Activated CD4-positive, alpha-beta T cell treated with anti-CD3 and anti-CD28 coated beads for 36 hours (primary cell): ENCODE results near the gene ADAP1. TPM values are rescaled to one million over a fixed set of nuclear protein-coding genes. Genes with fewer than 3 reads are reported as not detected.
A peak's percentile ranks its signal among the peaks of the same experiment; 100 is the strongest.

ENCODE experiments used
- ATAC-seq: fragments of 200-7000 bp; cut with Tn5 transposase; one replicate; pipeline ENCODE4 v1.10.0; 2021; ENCODE audit warnings: mild to moderate bottlenecking, moderate library complexity
- CTCF ChIA-PET: fragments of 350-600 bp; sonication (Branson Sonifier 250); formaldehyde crosslinking; loops from one replicate; lab custom pipeline; 2021; ENCODE audit warnings: antibody characterized with exemption; lab: Charles Lee
- POLR2A ChIA-PET: fragments of 350-600 bp; sonication (Branson Sonifier 250); formaldehyde crosslinking; loops from one replicate; lab custom pipeline; 2021; ENCODE audit warnings: antibody characterized with exemption, inconsistent platforms; lab: Charles Lee
- DNase-seq: peaks from one replicate; pipeline ENCODE4 v3.0.0-alpha.2; 2020
- H3K27ac Mint-ChIP-seq: one replicate; pipeline ENCODE4 v1.8.0; 2021; ENCODE audit warnings: mixed read lengths
- H3K27me3 Mint-ChIP-seq: one replicate; pipeline ENCODE4 v1.8.0; 2021; ENCODE audit warnings: mixed read lengths
- H3K36me3 Mint-ChIP-seq: one replicate; pipeline ENCODE4 v1.8.0; 2021; ENCODE audit warnings: low read depth, mixed read lengths
- H3K4me1 Mint-ChIP-seq: one replicate; pipeline ENCODE4 v1.8.0; 2021; ENCODE audit warnings: mixed read lengths
- H3K4me3 Mint-ChIP-seq: one replicate; pipeline ENCODE4 v1.8.0; 2021; ENCODE audit warnings: mild to moderate bottlenecking, moderate library complexity, mixed read lengths
- H3K9me3 Mint-ChIP-seq: one replicate; pipeline ENCODE4 v1.8.0; 2021; ENCODE audit warnings: low read depth, mixed read lengths
- intact Hi-C, 2 experiments: fragments of 100-400 bp; cut with DNase I in 1 of 2; cut with micrococcal nuclease in 1 of 2; formaldehyde crosslinking; loops; one replicate each; pipeline versions ENCODE4 v1.14.2 to v1.15.1; 2022 to 2024; cut with DNase I, micrococcal nuclease
- total RNA-seq, 2 experiments: library from RNA; stranded (reverse); gene quantifications; one replicate each; pipeline ENCODE4 v1.2.3, GENCODE V29; 2021

Gene ADAP1
- total RNA-seq, 2 experiments from 2014 or later, result 13.1 to 14.8 TPM

DNA sequence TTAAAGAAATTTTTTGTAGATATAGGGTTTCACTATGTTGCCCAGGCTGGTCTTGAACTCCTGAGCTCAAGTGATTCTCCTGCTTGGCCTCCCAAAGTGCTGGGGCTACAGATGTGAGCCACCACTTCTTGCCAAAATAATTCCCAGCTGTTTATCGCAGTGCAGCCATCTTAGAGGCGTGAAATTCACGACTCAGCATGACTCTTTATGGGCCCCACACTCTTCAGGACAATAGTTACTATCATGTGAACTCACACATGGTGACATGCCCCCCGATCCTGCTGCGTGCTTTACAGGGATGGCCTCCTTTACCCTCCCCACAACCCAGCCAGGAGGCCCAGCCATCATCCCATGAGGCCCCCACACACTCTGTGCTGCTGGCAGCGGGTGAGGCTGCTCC lies 16.3 kb upstream of the ADAP1 start:
- H3K27me3 Mint-ChIP-seq, result no peaks in the 10 kb centered on the region
- no peaks in the 10 kb centered on the region for H3K9me3 Mint-ChIP-seq
- DNase-seq, result no peak
- H3K4me1 Mint-ChIP-seq, result peaks cover 33% of the 10 kb centered on the region
- intact Hi-C loops, result loop anchor here in 1 of 2 experiments (5.0 to 10.0 kb wide), 2 partner anchors 63 to 156 kb away; no protein-coding TSS in a partner anchor
- H3K4me3 Mint-ChIP-seq, result no peak overlapping the region
- H3K36me3 Mint-ChIP-seq, result peaks cover 50% of the 10 kb centered on the region
- ATAC-seq, result no peak
- peak overlapping the region; percentile 28 for H3K27ac Mint-ChIP-seq
- POLR2A ChIA-PET, result no interaction called here
- CTCF ChIA-PET, result interaction anchor here (1.0 kb wide), 1 partner anchor 22 kb away, joined by 3 read pairs; no protein-coding TSS in a partner anchor

- intact Hi-C loops, result no loop called here
Measured at GRCh38 chr7:969403-969802, 14.9 kb upstream of the ADAP1 start.

DNA sequence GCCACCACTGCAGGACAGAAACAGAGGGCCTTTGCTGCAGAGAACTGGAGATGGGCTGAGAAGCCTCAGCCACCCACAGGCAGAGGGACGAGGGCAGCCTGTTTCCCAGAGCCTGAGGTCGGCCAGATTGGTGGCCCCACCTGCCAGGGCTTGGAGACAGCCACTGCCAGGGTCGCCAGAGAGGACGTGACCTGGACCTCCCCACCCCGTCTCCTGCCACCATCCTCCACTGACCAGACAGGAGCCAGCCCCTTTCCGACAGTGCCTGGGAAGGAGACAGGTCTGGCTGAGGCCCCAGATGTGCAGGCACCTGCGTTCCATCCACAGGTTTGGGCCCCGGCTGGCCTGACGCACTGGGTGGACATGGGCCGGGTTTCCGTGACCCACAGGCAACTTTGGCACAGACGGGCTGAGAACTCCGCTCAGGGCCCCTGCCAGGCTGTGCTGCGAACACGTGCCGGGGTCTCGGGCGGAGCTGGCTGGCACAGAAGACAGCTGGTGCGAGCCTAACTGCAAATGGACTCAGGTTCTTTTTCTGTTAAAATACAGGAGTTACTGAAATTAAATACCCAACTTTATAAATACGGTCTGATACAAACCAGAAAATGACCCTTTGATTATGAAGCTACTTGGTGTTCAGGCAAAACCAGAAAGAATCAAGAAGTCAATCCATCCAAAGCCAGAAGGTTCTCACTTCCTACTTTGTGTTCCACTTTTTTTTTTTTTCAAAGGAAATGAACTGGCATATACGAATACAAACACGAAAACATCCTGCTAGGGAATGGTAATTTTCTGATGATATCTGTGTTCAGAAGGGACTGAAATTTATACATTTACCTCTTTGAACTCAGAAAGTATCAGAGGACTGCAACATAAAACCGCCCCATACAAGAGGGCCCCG lies 14.0 kb upstream of the ADAP1 start:
- ATAC-seq, result no peak
- no peak overlapping the region for H3K4me3 Mint-ChIP-seq

More at GRCh38 chr7:969403-969802, 14.9 kb upstream of the ADAP1 start:
- Mint-ChIP-seq H3K4me1 (peaks cover 40% of the 10 kb centered on the region), H3K9me3 (no peaks in the 10 kb centered on the region), H3K27me3 (no peaks in the 10 kb centered on the region), H3K36me3 (peaks cover 48% of the 10 kb centered on the region), H3K4me3 (no peak overlapping the region), H3K27ac (no peak overlapping the region)
- CTCF ChIA-PET, result no interaction called here
- POLR2A ChIA-PET, result no interaction called here
- ATAC-seq (no peak), DNase-seq (no peak)

GRCh38 chr7:967361-968082 lies 13.0 kb upstream of the ADAP1 start:
- POLR2A ChIA-PET, result no interaction called here
- ATAC-seq (no peak), DNase-seq (no peak)
- Mint-ChIP-seq H3K4me3 (no peak overlapping the region), H3K9me3 (no peaks in the 10 kb centered on the region), H3K27me3 (no peaks in the 10 kb centered on the region), H3K4me1 (peaks cover 29% of the 10 kb centered on the region), H3K27ac (no peak overlapping the region), H3K36me3 (peaks cover 34% of the 10 kb centered on the region)
- intact Hi-C loops, result no loop called here
- CTCF ChIA-PET, result interaction anchor here (0.5 to 1.5 kb wide), 2 partner anchors 98 to 267 kb away, joined by 3 to 4 read pairs; no protein-coding TSS in a partner anchor

More for the DNA sequence above, 14.0 kb upstream of the ADAP1 start:
- Mint-ChIP-seq H3K27ac (no peak overlapping the region), H3K36me3 (peaks cover 44% of the 10 kb centered on the region), H3K9me3 (no peaks in the 10 kb centered on the region), H3K27me3 (no peaks in the 10 kb centered on the region), H3K4me1 (peaks cover 37% of the 10 kb centered on the region)
- DNase-seq, result no peak
- ChIA-PET CTCF (no interaction called here), POLR2A (interaction anchor here (0.5 to 0.6 kb wide), 2 partner anchors 67 to 117 kb away, joined by 4 to 6 read pairs; no protein-coding TSS in a partner anchor)
- intact Hi-C loops, result no loop called here

DNA sequence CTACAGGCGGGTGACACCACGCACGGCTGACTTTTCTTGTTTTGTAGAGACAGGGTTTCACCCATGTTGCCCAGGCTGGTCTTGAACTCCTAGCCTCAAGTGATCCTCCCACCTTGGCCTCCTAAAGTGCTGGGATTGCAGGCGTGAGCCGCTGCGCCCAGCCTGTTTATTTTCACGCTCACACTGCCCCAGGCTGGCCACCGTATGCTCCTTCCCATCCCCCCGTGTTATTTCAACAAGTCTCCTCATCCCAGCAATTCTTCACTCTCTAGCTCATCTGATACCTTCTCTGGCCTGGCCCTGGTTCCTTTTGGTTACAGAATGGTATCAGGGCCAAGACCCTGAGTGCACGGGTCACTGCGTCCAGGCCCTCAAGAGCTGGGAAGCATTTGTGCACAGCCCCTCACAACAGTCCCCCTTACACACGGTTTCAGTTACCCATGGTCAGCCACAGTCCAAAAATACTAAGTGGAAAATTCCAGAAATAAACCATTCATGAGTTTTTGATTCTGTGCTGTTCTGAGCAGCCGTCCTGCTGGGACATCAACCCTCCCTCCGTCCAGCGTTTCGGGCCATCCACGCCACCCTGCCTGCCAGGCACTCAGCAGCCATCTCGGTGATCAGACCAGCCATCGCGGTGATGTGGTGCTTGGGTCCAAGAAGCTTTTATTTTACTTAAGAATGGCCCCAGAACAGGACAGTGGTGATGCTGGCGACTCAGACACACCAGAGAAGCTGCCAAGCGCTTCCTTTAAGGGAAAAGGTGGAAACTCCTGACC lies 12.0 kb upstream of the ADAP1 start:
- POLR2A ChIA-PET, result no interaction called here
- ATAC-seq, result no peak
- CTCF ChIA-PET, result interaction anchor here (1.5 kb wide), 1 partner anchor 99 kb away, joined by 4 read pairs; no protein-coding TSS in a partner anchor
- H3K4me3 Mint-ChIP-seq, result no peak overlapping the region
- no peak for DNase-seq
- H3K27ac Mint-ChIP-seq, result no peak overlapping the region
- H3K4me1 Mint-ChIP-seq, result peaks cover 21% of the 10 kb centered on the region
- peaks cover 2% of the 10 kb centered on the region for H3K27me3 Mint-ChIP-seq
- H3K9me3 Mint-ChIP-seq, result no peaks in the 10 kb centered on the region
- intact Hi-C loops, result no loop called here
- peaks cover 27% of the 10 kb centered on the region for H3K36me3 Mint-ChIP-seq

DNA sequence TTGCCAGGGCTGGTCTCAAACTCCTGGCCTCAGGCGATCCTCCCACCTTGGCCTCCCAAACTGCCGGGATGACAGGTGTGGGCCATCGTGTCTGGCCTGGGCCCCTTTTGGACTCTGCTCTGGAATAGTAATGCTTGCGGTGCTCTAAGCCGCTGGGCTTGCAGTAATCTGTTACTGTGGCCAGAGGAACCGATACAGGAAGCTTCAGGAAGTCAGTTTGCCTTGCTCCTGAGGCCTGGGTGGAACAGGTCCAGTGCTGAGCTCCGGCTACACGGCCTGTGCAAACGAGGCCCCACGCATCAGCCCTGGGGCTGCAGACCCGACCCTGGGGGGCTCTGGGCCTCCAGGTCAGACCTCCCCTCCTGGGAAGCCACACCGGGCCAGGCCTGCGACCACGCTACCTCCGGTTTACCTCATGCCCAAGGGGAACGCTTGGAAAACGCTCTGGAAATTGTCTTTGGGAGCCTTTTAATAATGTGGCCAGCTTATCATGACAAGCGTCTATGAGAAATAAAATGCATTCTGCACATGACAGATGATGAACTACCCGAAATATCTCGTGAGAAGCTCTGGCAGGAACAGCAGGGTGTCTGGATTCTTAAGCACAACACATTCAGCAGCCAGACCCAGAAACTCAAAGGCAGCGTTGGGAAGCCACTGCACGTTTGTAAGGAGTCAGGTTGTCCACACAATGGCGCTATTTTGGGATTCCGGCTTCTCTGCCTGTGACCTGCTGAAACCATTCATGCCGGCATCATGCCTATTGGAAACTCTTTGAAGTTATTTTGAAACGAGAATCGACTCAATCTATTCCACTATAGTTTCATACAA lies 10.1 kb upstream of the ADAP1 start:
- intact Hi-C loops, result no loop called here
- ATAC-seq, result no peak
- Mint-ChIP-seq H3K36me3 (peaks cover 17% of the 10 kb centered on the region), H3K27me3 (peaks cover 2% of the 10 kb centered on the region), H3K9me3 (no peaks in the 10 kb centered on the region), H3K4me1 (peaks cover 14% of the 10 kb centered on the region), H3K4me3 (no peak overlapping the region), H3K27ac (no peak overlapping the region)
- POLR2A ChIA-PET, result interaction anchor here (0.6 kb wide), 2 partner anchors 34 to 101 kb away, joined by 3 to 5 read pairs; no protein-coding TSS in a partner anchor
- CTCF ChIA-PET, result interaction anchor here (0.6 to 1.3 kb wide), 3 partner anchors 23 to 28 kb away, joined by 3 read pairs; no protein-coding TSS in a partner anchor
- no peak for DNase-seq

DNA sequence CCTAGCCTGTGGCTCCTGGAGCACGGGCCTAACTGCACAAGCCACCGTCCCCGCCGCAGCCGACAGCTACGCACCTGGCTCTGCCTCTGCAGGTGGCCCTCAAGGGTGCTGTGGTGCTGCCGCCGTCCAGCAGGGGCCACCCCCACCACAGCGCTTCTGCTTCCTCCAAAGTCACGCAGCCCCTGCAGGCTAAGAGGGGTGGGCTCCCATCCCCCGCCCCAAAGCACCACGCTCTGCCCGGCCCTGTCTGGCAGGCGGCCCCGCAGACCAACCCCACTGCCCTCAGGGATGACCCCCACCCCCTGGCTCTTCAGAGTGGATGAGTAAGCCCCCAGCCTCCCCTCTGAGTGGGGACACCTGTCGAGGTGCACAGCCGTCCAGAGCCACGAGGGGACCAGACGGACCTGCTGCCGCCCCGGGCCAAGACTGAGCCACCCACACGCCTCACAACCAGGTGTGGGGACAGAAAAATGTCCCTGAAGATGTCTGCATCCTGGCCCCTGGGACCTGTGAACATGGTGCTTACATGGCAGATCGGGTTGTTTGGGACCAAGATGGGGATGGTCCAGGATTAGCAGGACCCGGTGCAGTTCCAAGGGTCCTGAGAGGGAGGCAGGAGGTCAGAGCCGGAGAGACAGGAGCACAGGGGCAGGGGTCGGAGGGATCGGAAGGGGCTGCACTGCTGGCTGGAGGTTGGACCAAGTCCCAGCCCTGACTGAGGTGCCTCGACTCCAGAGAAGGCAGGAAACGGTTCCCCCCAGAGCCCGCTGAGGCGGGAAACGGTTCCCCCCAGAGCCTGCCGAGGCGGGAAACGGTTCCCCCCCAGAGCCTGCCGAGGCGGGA lies 9.0 kb upstream of the ADAP1 start:
- H3K36me3 Mint-ChIP-seq, result peaks cover 9% of the 10 kb centered on the region
- ATAC-seq (no peak), DNase-seq (no peak)
- POLR2A ChIA-PET, result interaction anchor here (0.6 to 1.2 kb wide), 2 partner anchors 12 to 102 kb away, joined by 4 to 5 read pairs; partner anchors contain the start of gene COX19
- H3K27me3 Mint-ChIP-seq, result peaks cover 2% of the 10 kb centered on the region
- H3K4me1 Mint-ChIP-seq, result peaks cover 14% of the 10 kb centered on the region
- no peak overlapping the region for H3K4me3 Mint-ChIP-seq
- no peaks in the 10 kb centered on the region for H3K9me3 Mint-ChIP-seq
- CTCF ChIA-PET, result no interaction called here
- H3K27ac Mint-ChIP-seq, result no peak overlapping the region
- intact Hi-C loops, result no loop called here

DNA sequence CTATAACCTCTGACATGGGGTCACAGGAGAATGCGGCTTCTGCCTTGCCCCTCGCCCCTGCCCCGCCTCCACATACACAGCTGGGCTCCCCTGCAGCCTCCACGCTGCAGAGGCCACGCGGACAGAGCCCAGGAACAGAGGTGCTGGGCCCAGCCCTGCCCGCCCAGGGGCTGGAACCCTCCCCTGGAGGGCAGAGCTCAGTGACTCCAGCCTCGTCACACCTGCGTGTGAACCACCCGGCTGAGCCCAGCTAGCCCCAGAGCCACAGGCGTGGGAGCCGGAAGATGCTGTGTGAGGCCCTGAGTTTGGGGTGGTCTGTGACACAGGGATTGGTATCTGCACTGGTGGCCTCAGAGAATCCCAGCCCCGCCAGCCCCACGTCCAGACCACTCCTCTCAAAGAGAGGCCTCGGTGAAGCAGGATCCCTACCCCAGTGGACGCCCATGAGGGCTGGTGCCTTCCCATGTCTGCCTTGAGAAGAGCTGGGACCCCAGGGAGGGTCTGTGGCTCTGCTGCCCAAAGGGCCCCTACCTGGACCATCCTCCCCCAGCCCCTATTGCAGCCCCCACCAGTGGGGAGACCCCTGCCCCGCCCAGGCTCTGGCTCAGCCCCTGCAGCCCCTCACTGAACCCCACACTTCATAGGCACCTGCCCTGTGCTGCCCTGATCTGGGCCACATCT lies 8.1 kb upstream of the ADAP1 start:
- DNase-seq (no peak), ATAC-seq (no peak)
- ChIA-PET CTCF (no interaction called here), POLR2A (interaction anchor here (1.2 kb wide), 1 partner anchor 13 kb away, joined by 4 read pairs; the partner anchor contains the start of gene COX19)
- Mint-ChIP-seq H3K27me3 (peaks cover 2% of the 10 kb centered on the region), H3K4me1 (peaks cover 14% of the 10 kb centered on the region), H3K27ac (no peak overlapping the region), H3K4me3 (no peak overlapping the region), H3K9me3 (no peaks in the 10 kb centered on the region), H3K36me3 (peaks cover under 1% of the 10 kb centered on the region)
- intact Hi-C loops, result no loop called here

- ChIA-PET POLR2A (interaction anchor here (1.2 kb wide), 1 partner anchor 13 kb away, joined by 4 read pairs; the partner anchor contains the start of gene COX19), CTCF (no interaction called here)
- Mint-ChIP-seq H3K4me1 (peaks cover 14% of the 10 kb centered on the region), H3K27ac (no peak overlapping the region), H3K36me3 (no peaks in the 10 kb centered on the region), H3K9me3 (no peaks in the 10 kb centered on the region), H3K27me3 (peaks cover 4% of the 10 kb centered on the region), H3K4me3 (no peak overlapping the region)
- DNase-seq (no peak), ATAC-seq (no peak)
- intact Hi-C loops, result no loop called here
Measured at GRCh38 chr7:961546-962400, 7.3 kb upstream of the ADAP1 start.
